ENCODE measurements around the gene PLCB2. TPM values are rescaled to one million over a fixed set of nuclear protein-coding genes. Genes with fewer than 3 reads are reported as not detected.

Gene PLCB2
- polyA plus RNA-seq, 3 donors, result 9.0 to 10.8 (median 10.4) TPM

Other genes with a start within 250 kb of the PLCB2 start
- gene BMF, start 199.1 kb downstream of the PLCB2 start, polyA plus RNA-seq (ENCODE audit: insufficient read length in 3 of 3), result 10 to 100 TPM; 41.3 to 49.9 (median 45.7) TPM
- gene BUB1B, start 146.9 kb downstream of the PLCB2 start, polyA plus RNA-seq (ENCODE audit: insufficient read length in 3 of 3), result 10 to 100 TPM; 29.3 to 38.0 (median 32.2) TPM
- gene PAK6, start 68.9 kb downstream of the PLCB2 start, polyA plus RNA-seq (ENCODE audit: insufficient read length in 3 of 3), result 1 to 10 TPM; 6.8 to 8.0 (median 7.7) TPM
- under 1 TPM in 2 of 3 donors, not detected in 1; 0.34 to 0.40 TPM for gene ANKRD63, start 24.9 kb downstream of the PLCB2 start, polyA plus RNA-seq (ENCODE audit: insufficient read length in 3 of 3)
- 10 to 100 TPM in 2 of 3 donors, 1 to 10 TPM in 1; 9.9 to 17.6 (median 13.5) TPM for gene INAFM2, start 15.8 kb upstream of the PLCB2 start, polyA plus RNA-seq (ENCODE audit: insufficient read length in 3 of 3)
- gene CCDC9B, start 33.0 kb upstream of the PLCB2 start, polyA plus RNA-seq (ENCODE audit: insufficient read length in 3 of 3), result 1 to 10 TPM; 6.2 to 9.3 (median 6.9) TPM
- gene PHGR1, start 43.1 kb upstream of the PLCB2 start, polyA plus RNA-seq (ENCODE audit: insufficient read length in 3 of 3), result not detected
- gene DISP2, start 50.3 kb upstream of the PLCB2 start, polyA plus RNA-seq (ENCODE audit: insufficient read length in 3 of 3), result under 1 TPM; 0.16 to 0.58 (median 0.44) TPM
- 10 to 100 TPM; 31.4 to 33.6 (median 32.2) TPM for gene KNSTRN, start 74.8 kb upstream of the PLCB2 start, polyA plus RNA-seq (ENCODE audit: insufficient read length in 3 of 3)
- 100 to 1,000 TPM in 2 of 3 donors, 10 to 100 TPM in 1; 62.1 to 103 (median 100) TPM for gene IVD, start 97.9 kb upstream of the PLCB2 start, polyA plus RNA-seq (ENCODE audit: insufficient read length in 3 of 3)
- 10 to 100 TPM; 24.7 to 28.5 (median 27.7) TPM for gene BAHD1, start 133.0 kb upstream of the PLCB2 start, polyA plus RNA-seq (ENCODE audit: insufficient read length in 3 of 3)
- 10 to 100 TPM; 33.1 to 39.9 (median 38.8) TPM for gene CHST14, start 163.0 kb upstream of the PLCB2 start, polyA plus RNA-seq (ENCODE audit: insufficient read length in 3 of 3)